Liver (tissue), 9 donors: ENCODE data around the gene ANKMY1. TPM values are rescaled to one million over a fixed set of nuclear protein-coding genes. Genes with fewer than 3 reads are reported as not detected.

Experiments
- DNase-seq: peaks from one replicate; pipeline ENCODE4 v3.0.0-alpha.2; 2017; ENCODE audit warnings: low spot score
- H3K27ac ChIP-seq, 2 donors: one replicate each; pipeline ENCODE4 v1.7.0; 2013; ENCODE audit warnings: inconsistent platforms in 2 of 2, low read length in 2 of 2, control low read depth in 1 of 2, low read depth in 1 of 2, mild to moderate bottlenecking in 1 of 2
- H3K27me3 ChIP-seq, 4 donors: one replicate each; pipeline versions ENCODE4 v1.6.1 to v1.7.0; 2013; ENCODE audit warnings: low read length in 3 of 4, inconsistent platforms in 1 of 4, mild to moderate bottlenecking in 1 of 4, moderate library complexity in 1 of 4; ENCODE audit not compliant: control insufficient read depth in 4 of 4, insufficient read depth in 4 of 4
- H3K36me3 ChIP-seq, 4 donors: one replicate each; pipeline versions ENCODE4 v1.6.1 to v1.7.0; 2013; ENCODE audit warnings: low read length in 3 of 4, mild to moderate bottlenecking in 3 of 4, low read depth in 1 of 4, moderate library complexity in 1 of 4; ENCODE audit not compliant: control insufficient read depth in 4 of 4, insufficient read depth in 3 of 4
- H3K4me1 ChIP-seq, 4 donors: one replicate each; pipeline versions ENCODE4 v1.6.1 to v1.7.0; 2013; ENCODE audit warnings: low read length in 3 of 4, mild to moderate bottlenecking in 3 of 4, moderate library complexity in 1 of 4; ENCODE audit not compliant: control insufficient read depth in 4 of 4, insufficient read depth in 4 of 4
- H3K4me3 ChIP-seq, 3 donors: one replicate each; pipeline versions ENCODE4 v1.6.1 to v1.7.0; 2013; ENCODE audit warnings: low read length in 3 of 3, control low read depth in 1 of 3, low read depth in 1 of 3, mild to moderate bottlenecking in 1 of 3
- H3K9ac ChIP-seq, 2 donors: one replicate each; pipeline ENCODE4 v1.7.0; 2013; ENCODE audit warnings: low read length in 2 of 2, mild to moderate bottlenecking in 2 of 2, moderate library complexity in 2 of 2, control low read depth in 1 of 2, low read depth in 1 of 2
- H3K9me3 ChIP-seq, 4 donors: one replicate each; pipeline versions ENCODE4 v1.6.1 to v1.7.0; 2013; ENCODE audit warnings: low read length in 3 of 4; ENCODE audit not compliant: control insufficient read depth in 4 of 4
- ATF3 ChIP-seq: IDR thresholded peaks from 2 replicates; pipeline ENCODE4 v1.6.1; 2016; ENCODE audit warnings: antibody characterized with exemption
- CTCF ChIP-seq: fragments of 150-350 bp; IDR thresholded peaks from 2 replicates; pipeline ENCODE4 v1.5.1; 2017; ENCODE audit warnings: improper control_type of control experiment, low read depth, low read length; ENCODE audit not compliant: missing input control
- EGR1 ChIP-seq, 2 donors: IDR thresholded peaks; 2 replicates each; pipeline ENCODE4 v1.6.1; 2016 to 2018; ENCODE audit warnings: antibody characterized with exemption in 2 of 2, low read depth in 2 of 2
- FOXA1 ChIP-seq: IDR thresholded peaks from 2 replicates; pipeline ENCODE4 v1.6.1; 2016; ENCODE audit warnings: antibody characterized with exemption
- FOXA2 ChIP-seq: IDR thresholded peaks from 2 replicates; pipeline ENCODE4 v1.6.1; 2016; ENCODE audit warnings: antibody characterized with exemption
- GABPA ChIP-seq, 2 donors: IDR thresholded peaks in 1 of 2; conservative IDR thresholded peaks in 1 of 2; 2 replicates each; pipeline ENCODE4 v1.6.1; 2016; ENCODE audit warnings: antibody characterized with exemption in 2 of 2, mild to moderate bottlenecking in 1 of 2, moderate library complexity in 1 of 2
- HNF4A ChIP-seq, 2 donors: conservative IDR thresholded peaks; 2 replicates each; pipeline ENCODE4 v1.6.1; 2016; ENCODE audit warnings: antibody characterized with exemption in 2 of 2, mild to moderate bottlenecking in 2 of 2
- HNF4G ChIP-seq: IDR thresholded peaks from 2 replicates; pipeline ENCODE4 v1.6.1; 2016; ENCODE audit warnings: antibody characterized with exemption
- JUND ChIP-seq, 2 donors: IDR thresholded peaks; 2 replicates each; pipeline ENCODE4 v1.6.1; 2016; ENCODE audit warnings: antibody characterized with exemption in 2 of 2
- MAX ChIP-seq: IDR thresholded peaks from 2 replicates; pipeline ENCODE4 v1.6.1; 2016; ENCODE audit warnings: antibody characterized with exemption
- NR2F2 ChIP-seq: IDR thresholded peaks from 2 replicates; pipeline ENCODE4 v1.6.1; 2016; ENCODE audit warnings: antibody characterized with exemption
- RAD21 ChIP-seq, 2 donors: IDR thresholded peaks; 2 replicates each; pipeline ENCODE4 v1.6.1; 2016; ENCODE audit warnings: antibody characterized with exemption in 2 of 2, mild to moderate bottlenecking in 2 of 2
- REST ChIP-seq: IDR thresholded peaks from 2 replicates; pipeline ENCODE4 v1.6.1; 2016; ENCODE audit warnings: antibody characterized with exemption, mild to moderate bottlenecking
- RXRA ChIP-seq, 2 donors: IDR thresholded peaks; 2 replicates each; pipeline ENCODE4 v1.6.1; 2017 to 2018; ENCODE audit warnings: antibody characterized with exemption in 2 of 2, mild to moderate bottlenecking in 1 of 2
- SP1 ChIP-seq: IDR thresholded peaks from 2 replicates; pipeline ENCODE4 v1.6.1; 2018; ENCODE audit warnings: antibody characterized with exemption, mild to moderate bottlenecking
- TAF1 ChIP-seq: conservative IDR thresholded peaks from 2 replicates; pipeline ENCODE4 v1.6.1; 2016; ENCODE audit warnings: antibody characterized with exemption, mild to moderate bottlenecking
- YY1 ChIP-seq: IDR thresholded peaks from 2 replicates; pipeline ENCODE4 v1.6.1; 2016; ENCODE audit warnings: antibody characterized with exemption, mild to moderate bottlenecking
- ZBTB33 ChIP-seq: IDR thresholded peaks from 2 replicates; pipeline ENCODE4 v1.6.1; 2016; ENCODE audit warnings: antibody characterized with exemption
- WGBS: extraction: QIAGEN DNeasy Blood & Tissue Kit; methylation state at CpG from one replicate; pipeline ENCODE4 v1.1.7; 2013; 5-methylcytosine and 5-hydroxymethylcytosine counted together
- polyA plus RNA-seq, 2 donors: library from polyadenylated mRNA; stranded (reverse) in 1 of 2; unstranded in 1 of 2; fragments of 200-250 nt in 1 of 2; fragments of >200 nt in 1 of 2; fragmentation: Nextera tagmentation in 1 of 2; extraction: Ambion mirVana in 1 of 2; gene quantifications; one replicate each; pipeline versions ENCODE4 v1.2.1 to v1.2.3, GENCODE V29; 2013 to 2015
- total RNA-seq, 2 donors: library from RNA; depleted of rRNA; stranded (reverse); fragments of >200 nt; gene quantifications; one replicate each; pipeline ENCODE4 v1.2.3, GENCODE V29; 2014
- donor health status: healthy.
- donor health status: healthy.
- donor health status: healthy.
- donor health status: healthy.
- donor health status: healthy.

Gene ANKMY1
- total and polyA plus RNA-seq, 4 donors: 2.5 to 12.8 (median 4.2) TPM

- TF ChIP-seq CTCF (peak; percentile 86), RAD21 (IDR thresholded peaks at IDR 0.05) (peak; percentile 76 to 80), GABPA (IDR thresholded peaks at IDR 0.05 in 1 of 2, conservative IDR thresholded peaks at IDR 0.05 in 1 of 2) (peak in 1 of 2 donors; percentile 62), SP1 (peak; percentile 46)
Measured at GRCh38 chr2:240604291-240604938, 46.6 kb upstream of the ANKMY1 start (continued).

GRCh38 chr2:240603846-240604245, 46.1 kb upstream of the ANKMY1 start:
- Histone ChIP-seq H3K27me3 (no peaks in the 10 kb centered on the region), H3K36me3 (peaks cover 0 to 5% (median 1%) of the 10 kb centered on the region in 4 donors), H3K4me1 (peaks cover 2 to 11% (median 6%) of the 10 kb centered on the region in 4 donors), H3K9me3 (no peaks in the 10 kb centered on the region), H3K9ac (no peak overlapping the region), H3K27ac (no peak overlapping the region), H3K4me3 (no peak overlapping the region)
- no peak for TF ChIP-seq YY1
- 93% methylated on average over 10 of the region's 10 CpGs for WGBS
- no peak for DNase-seq

- Histone ChIP-seq H3K27me3 (no peaks in the 10 kb centered on the region), H3K36me3 (peaks cover 0 to 5% (median 2%) of the 10 kb centered on the region in 4 donors), H3K9me3 (no peaks in the 10 kb centered on the region), H3K27ac (no peak overlapping the region), H3K9ac (no peak overlapping the region), H3K4me1 (peaks cover 2 to 11% (median 6%) of the 10 kb centered on the region in 4 donors), H3K4me3 (no peak overlapping the region)
- TF ChIP-seq HNF4G: no peak
- TF ChIP-seq REST: no peak
- no peak for TF ChIP-seq CTCF
- no peak for TF ChIP-seq RAD21 (IDR thresholded peaks at IDR 0.05)
- no peak for TF ChIP-seq MAX
- TF ChIP-seq TAF1: no peak
- no peak for TF ChIP-seq EGR1 (IDR thresholded peaks at IDR 0.05; ENCODE audit: low read depth in 2 of 2)
- no peak for TF ChIP-seq HNF4A (conservative IDR thresholded peaks at IDR 0.05)
- TF ChIP-seq SP1: no peak
- TF ChIP-seq FOXA1: no peak
- TF ChIP-seq JUND (IDR thresholded peaks at IDR 0.05): no peak
- TF ChIP-seq ZBTB33: no peak
- no peak for TF ChIP-seq NR2F2
- TF ChIP-seq FOXA2: no peak
- TF ChIP-seq ATF3: no peak
- no peak for TF ChIP-seq RXRA (IDR thresholded peaks at IDR 0.05)
- TF ChIP-seq GABPA (IDR thresholded peaks at IDR 0.05 in 1 of 2, conservative IDR thresholded peaks at IDR 0.05 in 1 of 2): no peak
- no peak for TF ChIP-seq YY1
- 94% methylated on average over 22 of the region's 22 CpGs for WGBS
- DNase-seq: no peak
Measured at GRCh38 chr2:240603081-240603835, 45.5 kb upstream of the ANKMY1 start.
